Stimulated activated CD8-positive, alpha-beta memory T cell treated with anti-CD3 and anti-CD28 coated beads, Interleukin-15, amount 100 ng/mL, for 4 hours (primary cell): Measurements from ENCODE around the gene CD300C.
"Not testable (repeated sequence)": the region's sequence is repeated elsewhere in the genome, so short reads cannot be mapped to it uniquely, and the experiment has no call there.

Experiments used
- DNase-seq, 2 donors: peaks; one replicate each; pipeline ENCODE4 v3.0.0-alpha.2; 2020; ENCODE audit warnings: low read depth in 2 of 2

Gene CD300C

GRCh38 chr17:74545843-74546230 lies at the start of gene CD300C:
CD300C (minus strand) TSS chr17:74546115; CDS start chr17:74545782, 333 bp downstream.
- DNase-seq = no peak

- no peak for DNase-seq
These were observed 49.3 kb upstream of the CD300C start for GRCh38 chr17:74595037-74595750.

- no peak for DNase-seq
These were observed 46.4 kb upstream of the CD300C start, which contains the start of gene CD300LD for GRCh38 chr17:74592087-74592990. CD300LD (minus strand) TSS chr17:74592283; CDS start chr17:74592202, 81 bp downstream.

- DNase-seq = no peak
These were observed 45.6 kb upstream of the CD300C start for GRCh38 chr17:74591503-74591902.

GRCh38 chr17:74585711-74586110 lies 39.8 kb upstream of the CD300C start:
- no peak for DNase-seq

GRCh38 chr17:74584292-74585060 lies 38.6 kb upstream of the CD300C start:
- DNase-seq = no peak

- DNase-seq = no peak
These were observed 36.7 kb upstream of the CD300C start for GRCh38 chr17:74582633-74583032.

GRCh38 chr17:74579900-74580299 lies 34.0 kb upstream of the CD300C start:
- no peak for DNase-seq

- no peak for DNase-seq
These were observed 33.1 kb upstream of the CD300C start for GRCh38 chr17:74578979-74579378.

GRCh38 chr17:74574489-74575142 lies 28.7 kb upstream of the CD300C start:
- no peak for DNase-seq

- not testable (repeated sequence) for DNase-seq
These were observed 27.7 kb upstream of the CD300C start for GRCh38 chr17:74573635-74574034.

GRCh38 chr17:74573169-74573568 lies 27.3 kb upstream of the CD300C start:
- no peak for DNase-seq

GRCh38 chr17:74571621-74572270 lies 25.8 kb upstream of the CD300C start:
- DNase-seq = no peak

GRCh38 chr17:74569020-74570003 lies 23.4 kb upstream of the CD300C start:
- DNase-seq = no peak

GRCh38 chr17:74568106-74568873 lies 22.4 kb upstream of the CD300C start:
- no peak for DNase-seq

GRCh38 chr17:74567397-74567796 lies 21.5 kb upstream of the CD300C start, which contains the start of gene CD300H:
CD300H (minus strand) TSS chr17:74567509.
- DNase-seq = no peak

GRCh38 chr17:74566132-74566753 lies 20.3 kb upstream of the CD300C start:
- no peak for DNase-seq

- no peak for DNase-seq
These were observed 19.2 kb upstream of the CD300C start for GRCh38 chr17:74565126-74565525.
